ENCODE measurements around the gene CDK2. TPM values are rescaled to one million over a fixed set of nuclear protein-coding genes. Genes with fewer than 3 reads are reported as not detected.
"Not testable (repeated sequence)": the region's sequence is repeated elsewhere in the genome, so short reads cannot be mapped to it uniquely, and the experiment has no call there.

Gene CDK2
- total RNA-seq, 2 donors from 2014 or later: 5.4 to 13.8 TPM

DNA sequence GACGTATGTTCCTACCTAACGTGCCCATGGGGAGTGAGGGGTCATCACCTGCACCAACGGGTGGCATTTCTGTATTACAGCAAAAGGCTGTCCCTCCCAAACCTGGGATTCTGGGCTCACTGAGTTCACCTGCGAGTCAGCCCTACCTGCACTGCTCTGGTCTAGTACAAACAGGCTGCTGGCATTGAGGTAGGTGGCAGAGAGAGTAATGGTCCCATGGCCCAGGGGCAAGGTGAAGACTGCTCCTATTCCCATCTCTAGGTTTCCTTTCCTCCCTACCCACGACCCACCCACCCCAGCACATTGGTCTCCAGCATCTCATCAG lies 30.9 kb downstream of the CDK2 start:
- peaks cover 0 to 19% of the 10 kb centered on the region in 2 donors for H3K4me1 ChIP-seq
- H3K4me3 ChIP-seq: peak overlapping the region; percentile 48 to 78
- peaks cover 20% of the 10 kb centered on the region for H3K36me3 ChIP-seq
- no peaks in the 10 kb centered on the region for H3K27me3 ChIP-seq
- H3K9me3 ChIP-seq: no peaks in the 10 kb centered on the region
- H3K27ac ChIP-seq: peak overlapping the region; percentile 84 to 86
- no peak for TF ChIP-seq CTCF (IDR thresholded peaks at IDR 0.05)
- DNase-seq (ENCODE audit: low spot score): no peak

DNA sequence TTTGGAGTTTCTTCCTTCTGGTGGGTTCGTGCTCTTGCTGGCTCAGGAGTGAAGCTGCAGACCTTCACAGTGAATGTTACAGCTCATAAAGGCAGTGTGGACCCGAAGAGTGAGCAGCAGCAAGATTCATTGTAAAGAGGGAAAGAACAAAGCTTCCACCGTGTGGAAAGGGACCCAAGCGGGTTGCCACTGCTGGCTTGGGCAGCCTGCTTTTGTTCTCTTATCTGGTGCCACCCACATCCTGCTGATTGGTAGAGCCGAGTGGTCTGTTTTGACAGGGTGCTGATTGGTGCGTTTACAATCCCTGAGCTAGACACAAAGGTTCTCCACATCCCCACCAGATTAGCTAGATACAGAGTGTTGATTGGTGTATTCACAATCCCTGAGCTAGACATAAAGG lies 32.9 kb downstream of the CDK2 start:
- H3K27ac ChIP-seq; H3K27me3 ChIP-seq; H3K36me3 ChIP-seq; H3K4me3 ChIP-seq; H3K9me3 ChIP-seq; DNase-seq (ENCODE audit: low spot score): not testable (repeated sequence)
- peaks cover 0 to 19% of the 10 kb centered on the region in 2 donors for H3K4me1 ChIP-seq

DNA sequence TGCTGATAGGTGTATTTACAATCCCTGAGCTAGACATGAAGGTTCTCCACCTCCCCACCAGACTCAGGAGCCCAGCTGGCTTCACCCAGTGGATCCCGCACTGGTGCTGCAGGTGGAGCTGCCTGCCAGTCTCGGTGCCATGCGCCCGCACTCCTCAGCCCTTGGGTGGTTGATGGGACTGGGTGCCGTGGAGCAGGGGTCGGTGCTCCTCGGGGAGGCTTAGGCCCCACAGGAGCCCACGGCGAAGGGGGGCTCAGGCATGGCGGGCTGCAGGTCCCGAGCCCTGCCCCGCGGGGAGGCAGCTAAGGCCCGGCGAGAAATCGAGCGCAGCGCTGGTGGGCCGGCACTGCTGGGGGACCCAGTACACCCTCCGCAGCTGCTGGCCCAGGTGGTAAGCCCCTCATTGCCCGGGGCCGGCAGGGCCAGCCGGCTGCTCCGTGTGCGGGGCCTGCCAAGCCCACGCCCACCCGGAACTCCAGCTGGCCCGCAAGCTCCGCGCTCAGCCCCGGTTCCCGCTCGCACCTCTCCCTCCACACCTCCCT lies 33.4 kb downstream of the CDK2 start:
- DNase-seq (ENCODE audit: low spot score); H3K9me3 ChIP-seq; H3K4me3 ChIP-seq; H3K36me3 ChIP-seq; H3K27me3 ChIP-seq; H3K27ac ChIP-seq: not testable (repeated sequence)
- H3K4me1 ChIP-seq: peaks cover 0 to 19% of the 10 kb centered on the region in 2 donors

- Histone ChIP-seq H3K4me1 (peaks cover 0 to 15% of the 10 kb centered on the region in 2 donors), H3K36me3 (peaks cover 9% of the 10 kb centered on the region)
- no peak for TF ChIP-seq CTCF (IDR thresholded peaks at IDR 0.05)
Measured at GRCh38 chr12:56001487-56002100, 35.0 kb downstream of the CDK2 start.

GRCh38 chr12:56003376-56003775 lies 36.7 kb downstream of the CDK2 start:
- H3K27me3 ChIP-seq; H3K27ac ChIP-seq; H3K36me3 ChIP-seq; DNase-seq (ENCODE audit: low spot score); H3K4me3 ChIP-seq; H3K9me3 ChIP-seq: not testable (repeated sequence)
- H3K4me1 ChIP-seq: peaks cover 0 to 13% of the 10 kb centered on the region in 2 donors

More at GRCh38 chr12:56001487-56002100, 35.0 kb downstream of the CDK2 start:
- Histone ChIP-seq H3K4me3 (no peak overlapping the region), H3K27ac (no peak overlapping the region), H3K27me3 (no peaks in the 10 kb centered on the region), H3K9me3 (no peaks in the 10 kb centered on the region)
- no peak for DNase-seq (ENCODE audit: low spot score)

DNA sequence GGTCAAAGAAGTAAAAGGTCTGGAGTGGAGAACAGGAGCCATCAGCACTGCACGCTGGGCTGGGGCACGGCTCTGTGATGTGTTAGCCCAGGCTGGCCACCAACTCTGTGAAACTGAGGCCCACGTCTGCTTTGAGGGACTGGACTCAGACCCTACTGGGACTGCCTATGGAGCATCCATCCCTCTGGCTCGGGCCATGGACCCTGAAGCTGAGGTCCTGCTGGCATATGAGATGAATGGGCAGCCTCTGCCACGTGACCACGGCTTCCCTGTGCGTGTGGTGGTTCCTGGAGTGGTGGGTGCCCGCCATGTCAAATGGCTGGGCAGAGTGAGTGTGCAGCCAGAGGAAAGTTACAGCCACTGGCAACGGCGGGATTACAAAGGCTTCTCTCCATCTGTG lies 37.6 kb downstream of the CDK2 start:
- Histone ChIP-seq H3K4me1 (peaks cover 0 to 12% of the 10 kb centered on the region in 2 donors), H3K9me3 (no peaks in the 10 kb centered on the region), H3K4me3 (no peak overlapping the region), H3K36me3 (peaks cover 9% of the 10 kb centered on the region), H3K27me3 (no peaks in the 10 kb centered on the region), H3K27ac (no peak overlapping the region)
- DNase-seq (ENCODE audit: low spot score): no peak
- no peak for TF ChIP-seq CTCF (IDR thresholded peaks at IDR 0.05)

DNA sequence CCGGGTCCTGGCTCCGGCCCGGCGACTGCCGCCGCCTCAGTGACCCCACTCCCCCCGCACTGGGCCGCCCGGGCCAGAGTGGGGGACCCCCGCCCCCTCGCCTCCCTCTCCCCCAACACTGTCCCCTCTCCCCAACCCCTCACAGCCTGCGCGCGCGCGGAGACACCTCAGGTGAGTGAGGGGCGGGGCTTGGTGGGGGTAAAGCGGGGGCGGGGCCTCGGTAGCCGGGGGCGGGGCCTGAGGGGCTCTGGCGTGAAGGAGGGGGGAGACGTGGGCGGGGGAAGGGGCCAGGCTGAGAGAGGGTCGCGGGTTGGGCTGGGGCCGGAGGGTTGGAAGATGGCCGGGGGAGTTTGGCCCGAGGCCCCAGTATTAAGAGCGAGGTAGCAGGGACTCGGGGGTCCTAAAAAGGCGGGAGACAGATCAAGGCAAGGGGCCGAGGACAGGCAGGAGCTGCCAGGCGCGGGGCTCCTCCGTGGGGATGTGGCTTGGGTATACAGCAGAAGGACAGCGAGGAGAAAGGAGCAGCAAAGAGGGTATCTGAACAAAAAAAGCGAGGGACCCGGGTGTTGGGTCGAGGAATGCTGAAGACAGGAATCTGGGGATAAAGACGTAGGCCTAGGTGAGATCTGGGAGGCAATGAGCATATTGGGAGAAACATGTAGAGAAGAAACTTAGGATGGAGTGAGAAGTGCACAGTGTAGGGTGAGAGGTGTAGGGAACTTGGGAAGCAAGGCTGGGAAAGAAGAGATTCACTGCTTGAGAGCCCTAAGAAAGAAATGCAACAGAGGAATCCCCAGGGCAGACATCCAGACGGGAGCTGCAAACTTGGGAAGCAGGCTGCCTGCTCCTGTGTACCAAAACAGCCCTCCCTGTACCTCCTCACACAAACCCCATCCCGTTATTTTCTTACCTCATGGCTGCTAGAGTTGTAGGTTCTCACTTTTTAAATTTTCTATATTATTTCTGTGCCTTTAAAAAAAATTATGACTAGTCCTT lies 41.2 kb downstream of the CDK2 start:
- Histone ChIP-seq H3K27ac (peak overlapping the region; percentile 92 to 97), H3K9me3 (no peaks in the 10 kb centered on the region), H3K27me3 (no peaks in the 10 kb centered on the region), H3K36me3 (peaks cover 9% of the 10 kb centered on the region), H3K4me3 (peak overlapping the region; percentile 88 to 99), H3K4me1 (peaks cover 0 to 12% of the 10 kb centered on the region in 2 donors)
- DNase-seq (ENCODE audit: low spot score): no peak
- no peak for TF ChIP-seq CTCF (IDR thresholded peaks at IDR 0.05)
